ENCODE measurements around the gene TRPC4AP.

Gene TRPC4AP

GRCh38 chr20:34987288-34988190 lies 105.1 kb downstream of the TRPC4AP start:
- no peak for DNase-seq (ENCODE audit: low read depth, low spot score)

DNA sequence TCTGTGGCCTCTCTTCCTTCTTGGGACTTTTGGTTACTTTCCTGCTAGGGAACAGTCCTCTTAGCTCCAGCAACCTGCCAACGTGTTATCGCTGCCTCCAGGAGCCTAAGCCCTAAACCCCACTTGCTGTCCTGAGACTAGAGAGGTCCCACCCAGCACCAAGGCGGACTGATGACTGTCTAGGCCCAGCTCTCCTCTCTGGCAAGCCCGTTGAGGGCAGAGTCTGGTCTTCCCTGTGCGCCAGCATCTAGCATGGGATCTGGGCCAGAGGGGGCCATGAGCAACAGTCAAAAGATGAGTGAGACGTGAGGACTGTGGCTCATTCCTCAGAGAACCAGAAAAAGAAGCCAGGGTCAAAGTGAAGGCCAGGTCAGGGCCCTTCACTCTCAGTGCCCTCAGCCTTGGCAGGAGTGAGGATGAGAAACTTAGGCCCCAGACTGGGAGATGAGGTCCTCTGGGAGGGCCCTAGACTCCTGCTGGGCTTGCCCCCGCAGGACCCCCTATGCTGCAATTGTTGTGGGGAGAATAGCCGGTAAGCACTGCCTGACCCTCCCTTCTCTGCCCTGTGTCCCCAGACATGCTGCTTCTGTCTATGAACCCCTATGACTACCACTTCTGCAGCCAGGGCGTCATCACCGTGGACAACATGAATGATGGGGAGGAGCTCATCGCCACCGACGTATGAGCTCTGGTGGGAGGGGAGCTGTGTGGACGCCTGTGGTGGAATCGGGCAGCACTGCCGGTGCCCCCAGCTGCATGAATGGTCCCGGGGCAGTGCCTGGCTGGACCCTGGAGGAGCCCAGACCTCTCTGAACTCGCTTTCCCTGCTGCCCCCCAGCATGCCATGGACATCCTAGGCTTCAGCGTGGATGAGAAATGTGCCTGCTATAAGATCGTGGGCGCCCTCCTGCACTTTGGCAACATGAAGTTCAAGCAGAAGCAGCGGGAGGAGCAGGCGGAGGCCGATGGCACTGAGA lies 106.0 kb downstream of the TRPC4AP start:
- no peak for DNase-seq (ENCODE audit: low read depth, low spot score)

GRCh38 chr20:34985461-34986310 lies 106.9 kb downstream of the TRPC4AP start:
- no peak for DNase-seq (ENCODE audit: low read depth, low spot score)

GRCh38 chr20:34984756-34985261 lies 107.8 kb downstream of the TRPC4AP start:
- no peak for DNase-seq (ENCODE audit: low read depth, low spot score)

DNA sequence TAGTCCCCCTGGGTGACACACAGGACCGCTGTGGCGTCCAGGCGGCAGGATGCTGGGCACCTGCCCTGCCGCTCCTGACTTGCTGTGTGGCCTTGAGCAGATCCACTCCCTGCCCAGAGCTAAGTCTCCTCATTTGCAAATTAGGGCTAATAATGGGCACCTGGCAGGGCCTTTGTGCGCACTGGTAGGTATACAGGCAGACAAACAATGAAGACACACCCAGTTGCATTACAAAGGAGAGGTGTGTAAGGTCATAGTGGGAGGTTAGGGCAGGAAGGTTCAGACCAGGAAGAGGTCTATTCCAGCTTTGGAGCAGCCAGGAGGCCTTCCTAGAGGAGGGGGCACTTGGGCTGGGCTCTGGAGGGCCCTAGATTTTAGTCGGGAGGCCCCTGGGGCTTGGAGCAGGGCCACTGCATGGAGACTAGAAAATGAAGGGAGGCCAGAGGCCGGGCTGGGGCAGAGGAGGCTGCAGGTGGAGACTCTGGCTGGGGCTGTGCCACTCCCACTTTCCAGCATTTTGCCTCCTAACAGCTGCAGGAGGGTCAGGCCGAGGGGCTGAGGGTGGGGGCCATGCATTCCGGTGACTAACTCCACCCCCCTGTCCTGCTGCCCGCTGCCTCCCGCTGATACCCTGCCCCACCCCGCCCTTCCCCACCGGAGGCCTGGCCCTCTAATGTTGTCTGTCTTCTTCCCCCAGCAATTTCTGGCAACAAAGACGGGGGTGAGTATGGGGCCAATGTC lies 108.4 kb downstream of the TRPC4AP start:
- no peak for DNase-seq (ENCODE audit: low read depth, low spot score)

DNA sequence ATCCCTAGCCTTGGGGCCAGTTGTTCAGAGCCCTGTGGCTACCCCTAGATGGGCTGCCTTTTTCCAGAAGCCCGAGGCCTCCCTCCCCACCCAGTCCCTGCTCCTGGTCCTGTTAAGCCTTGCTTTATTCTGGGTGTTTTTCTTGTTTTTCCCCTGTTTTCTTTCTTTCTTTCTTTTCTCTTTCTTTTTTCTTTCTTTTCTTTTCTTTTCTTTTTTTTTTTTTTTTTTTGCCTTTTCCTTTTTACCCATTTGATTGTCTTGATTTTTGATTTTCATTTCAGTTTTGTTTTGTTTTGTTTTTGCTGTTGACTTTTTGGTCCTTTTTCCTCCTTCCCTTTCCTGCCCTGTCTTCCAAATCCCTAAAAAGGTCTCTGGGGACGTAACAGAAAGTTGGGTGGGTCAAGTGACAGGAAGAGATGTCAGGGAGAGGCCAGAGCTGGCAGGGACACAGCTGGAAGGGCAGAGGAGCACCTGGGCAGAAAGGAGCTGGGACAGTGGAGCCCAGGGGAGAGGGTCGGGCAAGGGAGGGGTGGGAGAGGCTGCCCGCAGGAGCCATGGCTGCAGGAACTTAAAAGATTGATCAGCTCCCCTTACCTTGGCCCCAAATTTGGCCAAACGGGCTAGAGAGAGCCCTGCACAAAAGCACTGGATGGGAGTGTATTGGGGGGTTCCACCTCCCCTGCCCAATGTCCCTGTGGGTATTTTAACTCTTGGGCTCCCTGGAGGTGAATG lies 109.4 kb downstream of the TRPC4AP start:
- no peak for DNase-seq (ENCODE audit: low read depth, low spot score)

DNA sequence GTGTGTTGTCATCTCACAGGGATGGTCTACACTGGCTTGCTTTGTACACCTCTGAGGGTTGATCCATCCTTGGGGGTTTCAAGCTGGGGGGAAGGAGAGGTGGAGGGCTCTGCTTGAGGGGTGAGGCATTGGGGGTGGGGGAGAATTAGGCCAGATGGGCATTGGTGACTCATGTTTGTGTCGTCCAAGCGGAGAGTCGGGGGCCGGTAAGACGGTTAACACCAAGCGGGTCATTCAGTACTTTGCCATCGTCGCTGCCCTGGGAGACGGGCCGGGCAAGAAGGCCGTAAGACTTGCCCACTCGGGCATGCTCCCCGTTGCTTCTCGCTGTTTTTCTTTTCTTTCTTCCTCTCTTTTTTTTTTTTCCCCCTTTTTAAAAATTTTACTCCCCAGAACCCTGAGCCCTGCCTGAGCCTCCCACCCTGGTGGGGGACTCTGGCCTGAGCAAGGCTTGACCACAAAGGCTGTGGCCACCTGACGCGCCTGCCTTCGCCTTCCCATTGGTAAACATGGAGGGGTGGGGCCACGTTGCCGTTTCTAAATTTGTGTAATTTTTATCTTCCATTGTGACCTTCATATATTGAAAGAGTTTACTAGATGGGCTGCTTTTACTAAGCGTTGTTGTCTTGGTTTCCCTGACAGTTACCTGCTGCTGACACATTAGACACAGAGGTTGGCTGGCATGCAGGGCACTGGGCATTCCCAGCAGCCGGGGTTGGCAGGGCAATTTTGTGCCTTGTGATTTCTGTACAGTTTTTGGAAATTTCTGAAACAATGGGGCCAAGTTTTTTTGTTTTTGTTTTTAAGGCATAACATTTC lies 110.1 kb downstream of the TRPC4AP start:
- no peak for DNase-seq (ENCODE audit: low read depth, low spot score)

GRCh38 chr20:34980543-34981233 lies 111.9 kb downstream of the TRPC4AP start:
- DNase-seq (ENCODE audit: low read depth, low spot score) = no peak

DNA sequence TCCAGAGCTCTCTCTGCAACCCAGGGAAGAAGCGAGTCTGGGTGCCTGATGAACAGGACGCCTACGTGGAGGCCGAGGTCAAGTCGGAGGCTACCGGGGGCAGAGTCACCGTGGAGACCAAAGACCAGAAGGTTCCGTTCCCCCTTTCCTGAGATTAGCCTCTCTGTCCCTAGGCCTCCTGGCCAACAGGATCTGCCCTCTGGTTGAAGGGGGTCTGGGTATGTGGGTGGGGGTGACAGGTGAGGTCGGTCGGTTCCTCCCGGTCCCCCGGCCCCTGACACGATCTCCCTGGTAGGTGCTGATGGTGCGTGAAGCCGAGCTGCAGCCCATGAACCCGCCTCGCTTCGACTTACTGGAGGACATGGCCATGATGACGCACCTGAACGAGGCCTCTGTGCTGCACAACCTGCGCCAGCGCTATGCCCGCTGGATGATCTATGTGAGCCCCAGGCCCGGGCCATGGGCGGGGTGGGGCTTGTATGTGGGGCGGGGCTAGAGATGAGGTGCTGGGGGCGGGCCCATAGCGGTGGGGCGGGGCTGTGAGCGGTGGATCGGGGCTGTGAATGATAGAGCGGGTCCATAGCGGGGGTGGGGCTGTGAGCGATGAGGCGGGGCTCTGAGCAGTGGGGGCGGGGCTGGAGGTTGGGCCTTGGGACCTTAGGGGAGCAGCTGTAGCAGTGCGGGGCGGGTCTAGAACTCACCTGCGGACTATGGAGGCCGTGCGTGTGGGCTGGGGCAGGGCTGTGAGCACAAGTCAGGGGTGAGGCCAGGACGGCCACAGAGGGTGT lies 113.0 kb downstream of the TRPC4AP start:
- DNase-seq (ENCODE audit: low read depth, low spot score) = no peak

GRCh38 chr20:34978092-34978744 lies 114.4 kb downstream of the TRPC4AP start:
- DNase-seq (ENCODE audit: low read depth, low spot score) = no peak

GRCh38 chr20:34977365-34978091 lies 115.1 kb downstream of the TRPC4AP start:
- no peak for DNase-seq (ENCODE audit: low read depth, low spot score)

DNA sequence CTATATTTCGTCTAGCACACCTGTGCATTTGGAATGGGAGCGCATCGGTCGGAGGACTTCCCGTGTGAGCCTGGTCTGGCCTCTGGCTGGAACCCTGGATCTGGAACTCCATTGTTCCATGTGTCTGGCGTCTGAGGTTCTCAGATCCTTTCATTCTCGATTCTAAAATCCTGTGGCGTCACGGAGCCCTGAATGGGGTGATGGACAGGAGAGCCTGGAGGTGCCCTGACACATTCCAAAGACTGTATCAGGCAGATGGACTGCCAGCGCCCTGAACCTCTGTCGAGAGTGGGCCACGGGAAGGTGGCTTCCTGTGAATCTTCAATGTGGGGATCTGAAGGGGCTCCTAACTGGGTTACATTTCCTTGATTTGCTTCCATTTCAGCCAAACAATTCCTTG lies 116.3 kb downstream of the TRPC4AP start:
- DNase-seq (ENCODE audit: low read depth, low spot score) = no peak

DNA sequence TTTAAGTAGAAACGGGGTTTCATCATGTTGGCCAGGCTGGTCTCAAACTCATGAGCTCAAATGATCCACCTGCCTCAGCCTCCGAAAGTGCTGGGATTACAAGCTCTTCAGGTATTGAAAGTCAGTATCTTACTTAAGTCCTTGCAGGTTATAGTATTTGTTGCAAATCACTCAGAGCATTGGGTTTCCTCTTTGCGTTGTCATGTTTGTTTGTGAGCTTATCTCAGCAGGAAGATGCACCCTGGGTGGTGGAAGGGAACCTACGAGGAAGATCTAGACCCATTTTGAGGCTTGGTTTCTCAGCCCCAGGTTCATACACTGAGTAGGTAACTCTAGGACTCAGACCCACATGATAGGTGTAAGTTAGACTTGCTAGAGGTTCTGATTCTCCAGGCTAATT lies 118.4 kb downstream of the TRPC4AP start:
- DNase-seq (ENCODE audit: low read depth, low spot score) = no peak

DNA sequence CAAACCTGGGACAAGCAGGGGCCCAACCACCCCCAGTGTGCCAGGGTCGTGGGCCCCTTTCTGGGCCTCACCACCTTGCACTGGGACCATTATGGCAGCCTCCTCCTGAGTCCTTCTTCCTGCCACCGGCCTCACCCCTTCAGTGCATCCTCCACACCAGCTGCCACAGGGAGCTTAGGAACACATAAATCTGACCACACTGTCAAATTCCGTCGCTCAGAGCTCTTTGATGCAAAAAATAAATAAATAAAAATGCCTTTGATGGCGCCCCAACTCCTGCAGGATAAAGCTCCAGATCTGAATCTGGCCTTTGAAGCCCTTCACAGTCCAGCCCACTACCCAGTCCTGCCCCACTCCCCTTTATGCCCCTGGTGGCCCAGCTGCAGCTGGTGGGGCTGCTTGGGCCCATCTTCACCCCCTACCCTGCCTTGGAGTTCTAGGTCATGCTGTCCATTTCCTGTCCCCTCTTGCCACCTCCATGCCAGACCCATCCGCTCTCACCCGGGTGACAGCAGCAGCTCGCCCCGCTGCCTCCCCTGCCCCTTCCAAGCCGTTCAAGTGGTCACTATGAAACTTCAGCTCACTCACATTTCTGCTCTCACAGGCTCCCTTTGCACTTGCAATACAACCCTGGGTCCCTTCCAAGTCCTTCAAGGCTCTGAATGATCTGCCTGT lies 120.9 kb downstream of the TRPC4AP start:
- DNase-seq (ENCODE audit: low read depth, low spot score) = no peak

DNA sequence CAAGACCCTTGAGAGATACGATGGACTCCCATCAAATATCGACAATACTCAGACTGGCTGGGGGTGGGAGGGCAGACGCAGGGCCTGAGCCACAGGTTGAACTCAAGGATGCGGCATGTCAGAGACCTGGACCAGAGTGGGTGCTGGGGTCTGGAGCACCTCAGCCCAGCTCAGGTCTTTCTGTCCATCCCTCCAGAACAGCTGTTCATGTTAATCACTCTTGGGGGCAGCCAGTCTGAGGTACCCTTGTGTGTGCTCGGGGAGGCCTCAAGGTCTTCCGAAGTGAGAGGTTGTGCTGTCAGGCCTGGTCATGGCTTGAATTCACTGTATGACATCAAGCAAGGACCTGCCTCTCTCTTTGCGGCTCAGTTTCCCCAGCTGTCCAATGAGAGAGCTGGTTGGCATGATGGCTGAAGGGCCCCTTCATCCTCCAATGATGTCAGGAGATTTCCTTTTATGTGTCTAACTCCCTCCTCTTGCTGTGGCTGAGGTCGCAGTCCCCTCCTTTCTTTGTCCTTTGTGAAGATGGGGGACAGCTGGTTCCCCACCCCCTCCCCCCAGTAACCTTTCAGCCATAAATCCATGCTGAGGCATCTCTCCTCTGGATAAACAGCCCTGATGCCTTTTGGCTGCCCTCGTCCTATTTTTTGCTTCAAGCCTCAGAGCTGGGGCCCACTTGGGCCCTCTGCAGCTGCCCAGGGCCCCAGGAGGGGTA lies 121.6 kb downstream of the TRPC4AP start:
- DNase-seq (ENCODE audit: low read depth, low spot score) = no peak
